Gastrocnemius medialis (tissue), 4 donors: ENCODE measurements around the gene IL20RB.

ENCODE experiments used
- CTCF ChIP-seq, 5 experiments: fragments of 450-650 bp in 3 of 5; fragments of 200-600 bp in 2 of 5; sonication (generic) in 2 of 5; IDR thresholded peaks in 4 of 5; conservative IDR thresholded peaks in 1 of 5; 1 replicate in 4 of 5; 2 replicates in 1 of 5; pipeline ENCODE4 v1.5.1; 2016 to 2019; ENCODE audit warnings: antibody characterized with exemption in 5 of 5, mild to moderate bottlenecking in 3 of 5, moderate library complexity in 3 of 5
- POLR2A ChIP-seq, 2 donors: fragments of 450-650 bp; IDR thresholded peaks; one replicate each; pipeline ENCODE4 v1.6.1; 2017; ENCODE audit warnings: antibody characterized with exemption in 2 of 2, mild to moderate bottlenecking in 2 of 2, moderate library complexity in 2 of 2

GRCh38 chr3:136960838-136961836 is 3.4 kb downstream of the IL20RB start:
- TF ChIP-seq CTCF (IDR thresholded peaks at IDR 0.05 in 4 of 5, conservative IDR thresholded peaks at IDR 0.05 in 1 of 5) (no peak), POLR2A (IDR thresholded peaks at IDR 0.05) (no peak)
